Measurements from ENCODE around the gene ZNF385C.
A peak's percentile ranks its signal among the peaks of the same experiment; 100 is the strongest.

ZNF385C gene

GRCh38 chr17:42107597-42108576, 9.6 kb upstream of the ZNF385C start:
- peak; percentile 85 for DNase-seq (ENCODE audit: low read depth)

- no peak for DNase-seq (ENCODE audit: low read depth)
These were observed 8.9 kb upstream of the ZNF385C start for GRCh38 chr17:42107124-42107523.

- no peak for DNase-seq (ENCODE audit: low read depth)
These were observed 7.7 kb upstream of the ZNF385C start for GRCh38 chr17:42106009-42106408.

GRCh38 chr17:42104264-42104663, 6.0 kb upstream of the ZNF385C start:
- no peak for DNase-seq (ENCODE audit: low read depth)

GRCh38 chr17:42103221-42103954, 5.1 kb upstream of the ZNF385C start:
- no peak for DNase-seq (ENCODE audit: low read depth)

GRCh38 chr17:42101513-42102292, 3.4 kb upstream of the ZNF385C start:
- peak; percentile 55 for DNase-seq (ENCODE audit: low read depth)

- no peak for DNase-seq (ENCODE audit: low read depth)
These were observed 592 bp upstream of the ZNF385C start for GRCh38 chr17:42098730-42099399.

GRCh38 chr17:42096360-42097111, 1.7 kb downstream of the ZNF385C start:
- DNase-seq (ENCODE audit: low read depth): no peak

- no peak for DNase-seq (ENCODE audit: low read depth)
These were observed 3.8 kb downstream of the ZNF385C start for GRCh38 chr17:42094375-42095069.

GRCh38 chr17:42092939-42093338, 5.3 kb downstream of the ZNF385C start:
- no peak for DNase-seq (ENCODE audit: low read depth)

GRCh38 chr17:42090964-42091790, 7.1 kb downstream of the ZNF385C start:
- no peak for DNase-seq (ENCODE audit: low read depth)

- DNase-seq (ENCODE audit: low read depth): no peak
These were observed 9.5 kb downstream of the ZNF385C start for GRCh38 chr17:42088736-42089135.

- DNase-seq (ENCODE audit: low read depth): no peak
These were observed 10.3 kb downstream of the ZNF385C start for GRCh38 chr17:42087736-42088705.

GRCh38 chr17:42087042-42087701, 11.1 kb downstream of the ZNF385C start:
- no peak for DNase-seq (ENCODE audit: low read depth)

- DNase-seq (ENCODE audit: low read depth): no peak
These were observed 16.6 kb downstream of the ZNF385C start for GRCh38 chr17:42081516-42082129.

GRCh38 chr17:42079541-42079940, 18.7 kb downstream of the ZNF385C start:
- DNase-seq (ENCODE audit: low read depth): no peak

GRCh38 chr17:42078396-42079043, 19.8 kb downstream of the ZNF385C start:
- DNase-seq (ENCODE audit: low read depth): no peak
